Measurements from ENCODE around the gene KLHL29. TPM values are rescaled to one million over a fixed set of nuclear protein-coding genes. Genes with fewer than 3 reads are reported as not detected.

KLHL29 gene
- total and polyA plus RNA-seq, 10 of the 15 experiments (the other 5 are each of a cell fraction or from before 2014, with no cell fraction given), result 1.4 to 19.5 (median 6.1) TPM

GRCh38 chr2:23628926-23629771 lies 244.2 kb downstream of the KLHL29 start:
- no peaks in the 10 kb centered on the region for H3K4me1 ChIP-seq (ENCODE audit: control insufficient read depth, insufficient read depth, low read length)
- ChIA-PET POLR2A (no interaction called here), RAD21 (ENCODE audit: unreplicated experiment) (no interaction called here), SMC1A (ENCODE audit: uncharacterized antibody, unreplicated experiment) (no interaction called here), CTCF (no interaction called here)
- H3K9ac ChIP-seq (ENCODE audit: control insufficient read depth, insufficient read depth, low read length), result no peak overlapping the region
- no peak for FAIRE-seq
- no peak overlapping the region for H3K27ac ChIP-seq (ENCODE audit: control insufficient read depth, insufficient read depth)
- no peaks in the 10 kb centered on the region for H3K27me3 ChIP-seq (replicated peaks in 1 of 2; ENCODE audit: control insufficient read depth in 2 of 2, insufficient read depth in 2 of 2, low read length in 1 of 2)
- TF ChIP-seq MAX (IDR thresholded peaks at IDR 0.05; ENCODE audit: low read depth, low read length) (no peak), ZNF622 (IDR thresholded peaks at IDR 0.05) (no peak), CREB1 (IDR thresholded peaks at IDR 0.05; ENCODE audit: low read depth) (no peak), CEBPZ (IDR thresholded peaks at IDR 0.05; ENCODE audit: low read depth, low read length) (no peak), ZNF24 (IDR thresholded peaks at IDR 0.05) (no peak), SRF (IDR thresholded peaks at IDR 0.05; ENCODE audit: low read depth in 2 of 2, low read length in 2 of 2) (no peak)
- H3K4me3 ChIP-seq, result no peak overlapping the region
- intact Hi-C loops (cut with micrococcal nuclease; ENCODE audit: unreplicated experiment), result no loop called here
- no TSS peak for BruUV-seq (replicated peaks)
- no peaks in the 10 kb centered on the region for H4K20me1 ChIP-seq (ENCODE audit: control insufficient read depth, insufficient read depth)
- in situ Hi-C loops (cut with MboI), result no loop called here
- H3K36me3 ChIP-seq (ENCODE audit: control insufficient read depth in 2 of 2, insufficient read depth in 2 of 2, low read length in 1 of 2), result no peaks in the 10 kb centered on the region
- H3K79me2 ChIP-seq (ENCODE audit: control insufficient read depth, insufficient read depth, low read length), result no peaks in the 10 kb centered on the region
- no peak overlapping the region for H3K4me2 ChIP-seq (ENCODE audit: control insufficient read depth, insufficient read depth)
- no peak for ATAC-seq
- 80% methylated on average over 26 of the region's 28 CpGs for WGBS (ENCODE audit: insufficient coverage, insufficient replicate concordance, low lambda C conversion rate, missing lambda C conversion rate)
- H2AFZ ChIP-seq (ENCODE audit: control insufficient read depth, low read depth, low read length), result no peak overlapping the region
- peaks cover 1% of the 10 kb centered on the region; the same call in 2 of the 3 replicates for H3K9me3 ChIP-seq (replicated peaks; ENCODE audit: control insufficient read depth, insufficient read depth, low read length)
- DNase-seq (ENCODE audit: low read depth, low spot score), result no peak
